DLD1 (cell line): ENCODE results near the gene EPHB3.

Source experiments
- in situ Hi-C: cut with HindIII; loops from 2 replicates; pipeline ENCODE4 v1.10.0; 2017; ENCODE audit warnings: low sequenced_read_pairs

Gene EPHB3

DNA sequence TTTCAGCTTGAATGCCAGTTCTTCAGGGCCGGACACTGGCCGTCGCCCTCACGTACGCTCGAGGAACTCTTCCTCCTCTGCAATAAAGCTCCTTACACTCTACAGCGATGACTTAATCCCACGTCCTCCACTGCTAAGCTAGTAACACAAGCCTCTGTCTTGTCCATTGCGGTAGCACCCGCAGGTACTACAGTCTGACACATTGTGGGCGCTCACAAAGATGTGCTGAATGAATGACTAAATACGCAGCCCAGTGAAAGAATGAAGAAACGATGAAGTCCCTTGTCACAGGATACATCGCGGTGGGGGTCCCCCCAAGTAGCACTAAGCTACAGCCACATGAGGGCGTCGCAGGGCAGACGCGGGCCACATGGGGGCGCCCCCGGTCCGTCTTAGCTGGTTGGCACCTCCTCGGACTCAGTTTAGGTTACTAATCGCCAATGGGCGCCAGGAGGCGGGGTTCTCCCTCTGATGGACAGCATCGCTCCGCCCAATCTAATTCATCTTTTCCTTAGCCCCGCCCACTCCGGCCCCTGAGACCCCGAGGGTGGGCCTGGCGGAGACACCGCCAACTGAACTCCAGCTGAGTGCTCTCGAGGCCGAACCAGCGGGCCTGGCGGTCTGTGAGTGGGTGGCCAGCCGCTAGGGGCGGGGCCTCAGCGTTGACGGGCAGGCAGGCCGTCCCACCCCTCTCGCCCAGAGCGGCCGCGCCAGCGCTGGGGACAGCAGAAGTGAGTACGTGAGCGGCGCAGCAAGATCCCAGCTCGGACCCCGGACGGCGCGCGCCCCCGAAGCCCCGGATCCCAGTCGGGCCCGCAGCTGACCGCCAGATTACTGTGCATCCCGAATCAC is at the start of gene EPHB3:
EPHB3 (plus strand) TSS at position 725 of the 852 bp plus-strand sequence. CDS start 451 bp downstream, outside the sequence.
- in situ Hi-C loops, result no loop called here

- in situ Hi-C loops, result no loop called here
Observed at GRCh38 chr3:184512621-184513020, 49.0 kb upstream of the EPHB3 start.

DNA sequence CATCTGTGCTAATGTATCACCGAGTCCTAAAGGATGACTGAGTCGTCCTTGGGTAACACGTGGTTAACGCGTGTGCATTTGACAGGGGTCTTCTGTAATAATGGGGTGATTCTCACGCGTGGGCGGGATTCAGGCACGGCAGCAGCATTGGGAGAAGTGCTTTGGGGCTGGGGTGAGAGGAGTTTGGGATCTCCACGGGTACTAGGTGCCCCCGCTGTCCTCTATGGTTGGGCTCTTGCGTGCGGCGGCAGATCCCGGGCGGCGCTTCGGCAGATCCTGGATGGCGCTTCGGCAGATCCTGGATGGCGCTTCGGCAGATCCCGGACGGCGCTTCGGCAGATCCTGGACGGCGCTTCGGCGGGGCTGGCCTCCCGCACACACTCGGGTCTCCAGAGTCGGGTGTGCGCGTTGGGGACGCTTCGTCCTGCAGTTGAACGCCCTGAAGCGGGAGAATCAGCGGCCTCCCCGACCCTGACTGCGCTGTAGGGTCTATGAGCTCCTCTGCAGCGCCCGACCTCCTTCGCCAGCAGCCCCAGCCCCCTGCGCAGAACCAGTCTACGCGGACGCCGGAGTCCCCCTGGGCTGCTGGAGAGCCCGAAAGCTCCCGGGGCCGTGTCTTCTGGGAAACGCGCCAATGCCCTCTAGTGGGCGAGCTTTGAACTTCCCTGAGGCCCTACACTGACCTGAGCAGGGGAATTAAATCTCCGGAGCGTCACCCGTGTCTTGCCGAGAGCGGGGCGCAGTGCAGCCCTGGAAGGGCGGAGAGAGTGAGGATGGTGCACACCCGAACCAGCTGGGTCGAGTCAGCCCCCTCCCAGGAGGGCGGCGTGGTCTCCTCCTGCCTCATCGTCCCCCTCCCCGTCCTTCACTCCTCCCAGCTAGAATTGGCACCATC is 48.1 kb upstream of the EPHB3 start:
- in situ Hi-C loops, result no loop called here

DNA sequence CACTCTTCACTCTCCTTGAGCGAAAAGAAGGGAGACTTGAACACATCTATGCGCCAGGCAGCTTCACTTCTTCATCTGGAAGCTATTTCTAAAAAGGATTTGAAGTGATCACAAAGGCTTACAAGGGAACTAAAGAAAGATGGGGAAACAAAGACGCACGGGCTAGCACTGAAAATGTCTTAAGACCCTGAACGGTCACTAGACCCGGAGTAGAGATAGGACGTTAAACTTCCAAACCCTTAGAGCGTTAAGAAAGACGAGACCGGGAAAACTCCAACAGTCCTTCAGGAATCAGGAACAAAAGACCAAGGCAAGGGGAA is 47.5 kb upstream of the EPHB3 start:
- in situ Hi-C loops, result no loop called here

- in situ Hi-C loops, result no loop called here
Observed at GRCh38 chr3:184523825-184524615, 37.6 kb upstream of the EPHB3 start.

DNA sequence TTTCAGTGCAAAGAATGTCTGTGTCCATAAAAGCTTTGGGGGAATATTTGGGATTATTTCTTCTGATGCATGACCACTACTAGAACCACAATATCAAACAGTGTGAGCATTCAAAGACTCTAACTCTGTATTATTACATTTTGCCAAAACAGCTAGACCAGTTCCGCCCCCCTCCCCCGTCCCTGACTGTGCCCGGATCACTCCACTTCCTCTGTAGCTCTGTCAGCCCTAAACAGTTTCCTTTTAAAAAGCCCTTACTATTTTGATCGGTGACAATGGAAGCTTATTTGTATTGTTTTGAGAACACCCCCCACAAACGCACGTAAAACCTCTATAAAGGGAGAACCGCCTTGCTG is 36.6 kb upstream of the EPHB3 start:
- in situ Hi-C loops, result loop anchor here (25.0 kb wide), 1 partner anchor 163 kb away; the partner anchor contains the start of genes CLCN2 and POLR2H

DNA sequence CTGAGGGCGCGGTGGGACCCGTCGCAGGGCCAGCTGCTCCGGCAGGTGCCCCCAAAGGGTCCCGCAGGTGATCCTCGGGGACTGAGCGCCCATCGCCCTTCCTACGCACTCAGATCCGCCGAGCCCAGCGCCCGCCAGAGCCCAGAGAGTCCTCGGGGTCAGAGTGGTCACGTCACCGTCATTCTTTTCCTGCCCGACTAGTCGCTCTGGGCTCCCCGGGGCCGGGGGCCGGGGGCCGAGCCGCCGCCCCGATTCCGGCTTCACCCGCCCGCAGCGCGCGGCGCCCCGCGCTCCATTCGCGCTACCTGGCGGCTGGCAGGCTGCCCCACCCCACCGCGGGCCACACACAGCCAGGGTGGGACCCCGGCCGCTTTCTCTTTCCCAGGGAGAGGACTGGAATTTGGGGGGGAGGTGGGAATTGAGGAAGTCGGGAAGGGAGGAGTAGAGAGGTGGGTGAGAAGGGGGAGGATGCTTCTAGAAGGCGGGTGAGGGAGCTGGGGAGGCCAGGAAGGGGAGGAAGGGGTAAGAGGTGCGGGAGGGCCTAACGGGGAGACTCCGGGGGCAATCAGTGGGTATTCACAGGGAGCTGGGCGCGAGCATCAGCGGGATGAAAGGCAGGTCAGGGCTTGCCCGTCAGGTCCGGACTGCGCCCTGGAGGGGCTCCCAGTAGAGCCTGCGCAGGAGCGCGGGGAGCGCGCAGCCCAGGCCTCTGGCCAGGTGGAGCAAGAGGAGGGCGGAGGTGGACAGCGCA is 36.1 kb upstream of the EPHB3 start:
- in situ Hi-C loops, result loop anchor here (25.0 kb wide), 1 partner anchor 163 kb away; the partner anchor contains the start of genes CLCN2 and POLR2H

DNA sequence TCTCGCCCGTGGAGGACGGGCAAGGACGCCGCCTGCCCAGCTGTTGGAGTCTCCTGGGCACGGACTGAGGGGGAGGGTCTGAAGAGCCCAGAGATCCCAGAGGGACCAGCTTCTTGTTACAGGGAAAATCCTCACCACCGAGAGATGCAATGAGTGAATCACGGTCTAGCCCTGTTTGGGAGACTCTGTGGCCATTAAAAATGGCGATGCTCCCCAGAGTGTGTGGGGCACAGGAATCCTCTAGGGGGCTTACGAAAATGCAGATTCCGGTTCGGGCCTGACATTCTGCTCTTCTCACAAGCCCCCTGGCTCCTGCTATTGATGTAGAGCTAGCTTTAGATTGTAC is 35.5 kb upstream of the EPHB3 start:
- in situ Hi-C loops, result loop anchor here (25.0 kb wide), 1 partner anchor 164 kb away; the partner anchor contains the start of genes CLCN2 and POLR2H

- in situ Hi-C loops, result loop anchor here (25.0 kb wide), 1 partner anchor 169 kb away; the partner anchor contains the start of genes CLCN2 and POLR2H
Observed at GRCh38 chr3:184531626-184532280, 29.8 kb upstream of the EPHB3 start.

- in situ Hi-C loops, result loop anchor here (25.0 kb wide), 1 partner anchor 171 kb away; the partner anchor contains the start of genes CLCN2 and POLR2H
Observed at GRCh38 chr3:184532940-184533732, 28.4 kb upstream of the EPHB3 start.

DNA sequence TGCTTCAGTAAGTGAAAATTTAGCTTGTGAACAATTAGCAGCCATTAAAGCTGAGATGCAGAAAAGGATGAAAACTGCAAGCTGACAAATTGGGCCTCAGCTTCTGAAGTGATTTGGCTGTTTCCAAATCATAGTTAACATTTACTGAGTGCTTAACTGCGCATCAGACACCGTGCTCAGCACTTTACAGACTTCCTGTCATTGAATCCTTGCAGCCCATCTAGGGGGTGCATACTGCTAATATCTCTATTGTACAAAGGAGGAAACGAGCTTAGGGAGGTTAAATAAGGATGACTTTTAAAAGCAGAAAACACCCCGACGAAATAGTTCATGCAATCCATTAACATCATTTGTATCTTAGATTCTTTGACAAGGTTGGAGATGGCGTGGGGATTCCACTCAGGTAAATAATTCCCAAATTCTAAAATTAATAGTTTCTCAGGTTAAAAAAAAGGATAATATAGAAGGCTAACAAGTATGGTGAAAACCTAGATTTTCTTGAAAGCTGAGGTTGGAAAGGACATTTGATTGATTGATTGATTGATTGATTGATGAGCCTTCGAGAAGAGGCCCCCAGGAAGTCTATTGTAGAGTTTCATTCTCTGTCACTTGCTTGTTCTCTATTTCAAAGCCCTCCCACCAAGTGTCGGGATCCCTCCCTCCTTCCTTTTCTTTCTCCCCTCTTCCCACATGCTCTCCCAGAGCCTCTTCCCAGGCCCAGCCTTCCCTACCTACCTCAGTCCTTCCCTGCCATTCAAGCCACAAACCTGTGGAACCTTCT is 23.5 kb upstream of the EPHB3 start:
- in situ Hi-C loops, result loop anchor here (25.0 kb wide), 1 partner anchor 176 kb away; the partner anchor contains the start of genes CLCN2 and POLR2H

DNA sequence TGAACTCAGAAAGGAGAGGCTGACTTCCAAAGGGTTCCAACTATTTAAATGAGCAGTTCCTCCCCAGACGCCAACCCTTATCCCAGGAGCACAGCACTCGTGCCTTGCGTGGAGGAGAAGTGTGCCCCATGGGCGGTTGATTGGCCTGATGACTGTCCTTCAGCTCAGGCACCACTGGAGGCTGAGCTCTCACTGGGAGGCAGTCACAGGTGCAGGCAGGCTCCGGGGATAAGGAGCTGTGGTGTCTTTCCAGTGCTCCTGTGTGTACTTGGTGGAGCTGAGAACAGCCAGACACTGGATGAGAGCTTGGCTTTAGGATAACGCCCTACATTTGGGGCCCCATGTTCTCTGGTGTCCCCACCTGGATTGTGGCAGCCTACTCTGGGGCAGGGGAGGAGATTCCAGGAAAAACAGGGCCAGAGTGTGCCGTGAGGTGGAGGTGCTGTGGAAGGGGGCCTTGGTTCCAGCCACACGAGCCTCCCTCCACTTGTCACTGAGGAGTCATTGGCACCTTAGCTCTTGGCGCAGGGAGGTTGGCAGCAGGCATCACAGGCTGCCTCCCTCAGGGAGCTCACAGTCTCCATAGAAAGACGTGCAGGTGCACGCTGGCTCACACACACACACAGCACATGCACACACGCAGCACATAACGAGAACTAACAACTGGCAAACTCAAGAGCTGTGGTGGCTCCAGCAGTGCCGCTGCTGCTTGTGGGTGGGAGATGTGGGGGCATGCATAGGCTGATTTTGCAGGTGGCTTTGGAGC is 22.7 kb upstream of the EPHB3 start:
- in situ Hi-C loops, result loop anchor here (25.0 kb wide), 1 partner anchor 177 kb away; the partner anchor contains the start of genes CLCN2 and POLR2H

DNA sequence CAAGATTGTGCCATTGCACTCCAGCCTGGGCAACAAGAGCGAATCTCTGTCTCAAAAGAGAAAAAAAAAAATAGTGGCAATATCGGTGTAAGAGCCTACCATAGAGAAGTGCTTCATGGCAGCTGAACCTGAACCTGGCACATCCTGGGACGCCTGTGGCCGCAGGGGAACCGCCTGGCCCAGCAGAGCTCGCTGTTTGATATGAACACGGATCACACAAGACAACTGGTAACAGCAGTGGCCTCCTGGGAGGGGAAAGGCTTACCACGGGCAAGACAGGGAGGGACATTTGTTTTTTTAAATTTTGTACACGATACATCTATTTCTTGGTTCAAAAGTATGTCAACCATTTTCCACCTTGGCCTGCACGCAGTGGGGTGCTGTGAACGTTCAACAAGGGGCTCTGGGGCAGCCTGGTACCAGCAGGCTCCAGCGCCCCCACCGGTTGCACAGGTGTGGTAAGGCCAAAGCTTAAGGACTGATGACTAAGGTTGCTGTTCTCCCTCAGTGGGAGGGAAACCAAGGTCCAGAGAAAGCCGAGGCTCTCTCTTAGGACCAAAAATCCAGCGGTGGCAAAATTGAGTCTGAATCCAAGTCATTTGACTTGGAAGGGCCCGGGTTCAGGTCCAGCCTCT is 21.7 kb upstream of the EPHB3 start:
- in situ Hi-C loops, result loop anchor here (25.0 kb wide), 1 partner anchor 178 kb away; the partner anchor contains the start of genes CLCN2 and POLR2H

- in situ Hi-C loops, result loop anchor here (25.0 kb wide), 1 partner anchor 179 kb away; the partner anchor contains the start of genes CLCN2 and POLR2H
Observed at GRCh38 chr3:184540777-184541681, 20.6 kb upstream of the EPHB3 start.

DNA sequence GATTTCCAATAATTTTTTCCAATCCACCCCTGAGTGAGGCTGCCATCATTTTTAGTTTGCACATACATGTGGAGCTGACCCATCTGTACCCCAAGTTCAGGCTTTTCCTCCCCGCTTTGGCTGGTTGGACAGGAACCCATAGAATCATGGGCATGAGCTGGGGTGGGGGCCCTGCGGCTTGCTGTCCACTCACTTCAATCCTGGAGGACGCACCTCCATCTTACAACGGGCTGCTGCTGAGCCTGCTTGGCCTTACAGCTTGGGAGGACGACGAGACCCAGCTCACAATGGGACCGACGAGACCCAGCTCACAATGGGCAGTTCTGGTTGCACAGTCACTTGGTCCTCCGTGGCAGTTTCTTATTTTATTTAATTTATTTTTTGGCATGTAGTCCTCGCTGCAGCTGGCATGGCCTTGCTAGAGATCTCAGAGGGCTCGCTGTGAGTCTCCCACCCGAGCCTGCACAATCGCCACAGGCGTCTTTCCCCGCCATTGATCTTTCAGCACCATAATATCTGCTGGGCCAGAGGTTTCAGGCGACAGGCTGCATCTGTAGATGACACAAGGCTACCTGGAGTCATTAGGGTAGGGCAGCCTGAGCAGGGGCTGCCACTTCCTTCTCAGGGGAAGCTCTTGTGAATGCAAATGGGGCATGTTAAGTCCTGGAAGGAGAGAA is 19.6 kb upstream of the EPHB3 start:
- in situ Hi-C loops, result loop anchor here (25.0 kb wide), 1 partner anchor 180 kb away; the partner anchor contains the start of genes CLCN2 and POLR2H
